IMR-90 (cell line): ENCODE measurements around the gene BTRC. TPM values are rescaled to one million over a fixed set of nuclear protein-coding genes. Genes with fewer than 3 reads are reported as not detected.

ENCODE experiments used
- ATAC-seq: fragments of 200-7000 bp; cut with Tn5 transposase; 2 replicates; pipeline ENCODE4 v1.9.1; 2020; ENCODE audit warnings: low read depth, mild to moderate bottlenecking, moderate library complexity
- BruUV-seq: library from RNA; stranded (reverse); fragments of 400-500 nt; replicated peaks from 2 replicates; lab custom pipeline; 2021; lab: Mats Ljungman, UMichigan
- CTCF ChIA-PET: fragments of 300-600 bp; formaldehyde crosslinking; extraction: SDS; loops from one replicate; lab custom pipeline; 2021; ENCODE audit warnings: antibody characterized with exemption; lab: Yijun Ruan, JAX
- POLR2A ChIA-PET: fragments of 300-600 bp; sonication (Branson Sonifier 250); formaldehyde crosslinking; loops from one replicate; lab custom pipeline; 2022; ENCODE audit warnings: antibody characterized with exemption; ENCODE audit not compliant: unreplicated experiment; lab: Charles Lee
- DNase-seq: peaks from one replicate; pipeline ENCODE4 v3.0.0; 2013
- H2AFZ ChIP-seq: replicated peaks from 2 replicates; pipeline ENCODE3; 2013; ENCODE audit warnings: low read length, mild to moderate bottlenecking; ENCODE audit not compliant: poor library complexity
- H2AK5ac ChIP-seq: 2 replicates; pipeline ENCODE4 v1.6.1; 2013; ENCODE audit warnings: low read depth, low read length, inconsistent platforms
- H2AK9ac ChIP-seq: replicated peaks from 2 replicates; pipeline ENCODE3; 2013; ENCODE audit warnings: mild to moderate bottlenecking, low read depth, low read length, moderate library complexity; ENCODE audit not compliant: poor library complexity
- H2BK120ac ChIP-seq: 2 replicates; pipeline ENCODE4 v1.6.1; 2013; ENCODE audit warnings: low read depth, low read length, inconsistent platforms
- H2BK15ac ChIP-seq: 3 replicates; pipeline ENCODE4 v1.6.1; 2013; ENCODE audit warnings: low read depth, low read length, inconsistent platforms
- H2BK20ac ChIP-seq: 2 replicates; pipeline ENCODE4 v1.6.1; 2013; ENCODE audit warnings: low read depth, mild to moderate bottlenecking, inconsistent platforms, low read length, moderate library complexity
- H2BK5ac ChIP-seq: 2 replicates; pipeline ENCODE4 v1.6.1; 2013; ENCODE audit warnings: mild to moderate bottlenecking, low read depth, low read length, inconsistent platforms; ENCODE audit not compliant: poor library complexity, severe bottlenecking
- H3K14ac ChIP-seq: replicated peaks from 2 replicates; pipeline ENCODE4 v1.6.1; 2013; ENCODE audit warnings: low read depth, low read length, inconsistent platforms
- H3K18ac ChIP-seq: 2 replicates; pipeline ENCODE4 v1.6.1; 2013; ENCODE audit warnings: low read depth, low read length, control low read depth
- H3K23ac ChIP-seq: 2 replicates; pipeline ENCODE4 v1.6.1; 2013; ENCODE audit warnings: low read depth, low read length, inconsistent platforms
- H3K27ac ChIP-seq: 2 replicates; pipeline ENCODE4 v1.5.1; 2013; ENCODE audit warnings: mild to moderate bottlenecking, control low read depth, low read length; ENCODE audit not compliant: insufficient read depth
- H3K27me3 ChIP-seq: 2 replicates; pipeline ENCODE4 v1.6.1; 2013; ENCODE audit warnings: low read length; ENCODE audit not compliant: control insufficient read depth, insufficient read depth
- H3K36me3 ChIP-seq: 2 replicates; pipeline ENCODE4 v1.6.1; 2013; ENCODE audit warnings: low read length, mixed read lengths; ENCODE audit not compliant: control insufficient read depth, insufficient read depth
- H3K4ac ChIP-seq: 2 replicates; pipeline ENCODE4 v1.6.1; 2013; ENCODE audit warnings: low read depth, low read length, inconsistent platforms
- H3K4me1 ChIP-seq: 2 replicates; pipeline ENCODE4 v1.6.1; 2013; ENCODE audit warnings: low read length, mixed read lengths; ENCODE audit not compliant: control insufficient read depth, insufficient read depth
- H3K4me2 ChIP-seq: 2 replicates; pipeline ENCODE4 v1.6.1; 2013; ENCODE audit warnings: low read depth, mild to moderate bottlenecking, control low read depth, low read length, moderate library complexity
- H3K4me3 ChIP-seq: 2 replicates; pipeline ENCODE4 v1.5.1; 2013; ENCODE audit warnings: low read depth, mild to moderate bottlenecking, control low read depth, low read length, moderate library complexity; ENCODE audit not compliant: insufficient read depth
- H3K56ac ChIP-seq: 2 replicates; pipeline ENCODE4 v1.6.1; 2013; ENCODE audit warnings: low read length, inconsistent platforms; ENCODE audit not compliant: insufficient read depth; ENCODE audit errors: extremely low read depth
- H3K79me1 ChIP-seq, 2 experiments: 2 replicates each; pipeline ENCODE4 v1.6.1; 2013; ENCODE audit warnings: low read length in 2 of 2, inconsistent platforms in 1 of 2, low read depth in 1 of 2
- H3K9ac ChIP-seq: 2 replicates; pipeline ENCODE4 v1.6.1; 2013; ENCODE audit warnings: low read depth, low read length, control low read depth
- H3K9me1 ChIP-seq: 2 replicates; pipeline ENCODE4 v1.6.1; 2013; ENCODE audit warnings: low read length, inconsistent platforms; ENCODE audit not compliant: insufficient read depth
- H3K9me3 ChIP-seq: 2 replicates; pipeline ENCODE4 v1.6.1; 2013; ENCODE audit warnings: low read length; ENCODE audit not compliant: control insufficient read depth, insufficient read depth
- H4K20me1 ChIP-seq: 2 replicates; pipeline ENCODE4 v1.6.1; 2013; ENCODE audit warnings: low read length, inconsistent platforms; ENCODE audit not compliant: insufficient read depth
- H4K5ac ChIP-seq: 2 replicates; pipeline ENCODE4 v1.6.1; 2013; ENCODE audit warnings: mild to moderate bottlenecking, low read depth, low read length, control low read depth
- H4K8ac ChIP-seq, 2 experiments: 2 replicates each; pipeline ENCODE4 v1.6.1; 2013; ENCODE audit warnings: low read depth in 2 of 2, low read length in 2 of 2, control low read depth in 1 of 2, inconsistent platforms in 1 of 2
- H4K91ac ChIP-seq: 2 replicates; pipeline ENCODE4 v1.6.1; 2013; ENCODE audit warnings: low read depth, low read length, inconsistent platforms; ENCODE audit not compliant: insufficient read depth
- BHLHE40 ChIP-seq: fragments of 150-350 bp; IDR thresholded peaks from 2 replicates; pipeline ENCODE4 v1.6.1; 2016; ENCODE audit warnings: mild to moderate bottlenecking, low read depth, low read length
- CEBPB ChIP-seq: IDR thresholded peaks from 2 replicates; pipeline ENCODE4 v1.6.1; 2012; ENCODE audit warnings: low read depth, low read length, improper control_type of control experiment
- CTCF ChIP-seq: conservative IDR thresholded peaks from 2 replicates; pipeline ENCODE4 v1.5.1; 2012; ENCODE audit warnings: mild to moderate bottlenecking, low read depth, low read length, improper control_type of control experiment
- FOS ChIP-seq: fragments of 150-350 bp; IDR thresholded peaks from 2 replicates; pipeline ENCODE4 v1.6.1; 2016; ENCODE audit warnings: low read depth, low read length
- NFE2L2 ChIP-seq: fragments of 150-350 bp; IDR thresholded peaks from 2 replicates; pipeline ENCODE4 v1.6.1; 2016; ENCODE audit warnings: low read depth, mild to moderate bottlenecking, low read length
- RFX5 ChIP-seq: IDR thresholded peaks from 2 replicates; pipeline ENCODE4 v1.8.0; 2012; ENCODE audit warnings: low read depth, mild to moderate bottlenecking, low read length, moderate library complexity
- SMC3 ChIP-seq: fragments of 150-350 bp; IDR thresholded peaks from 2 replicates; pipeline ENCODE4 v1.6.1; 2016; ENCODE audit warnings: low read depth, mild to moderate bottlenecking, antibody characterized with exemption, low read length, moderate library complexity
- USF2 ChIP-seq: fragments of 150-350 bp; IDR thresholded peaks from 2 replicates; pipeline ENCODE4 v1.6.1; 2017; ENCODE audit warnings: mild to moderate bottlenecking, antibody characterized with exemption, low read length, low read depth
- WGBS, 2 experiments: methylation state at CpG; one replicate each; pipeline versions ENCODE4 v1.1.5 to v1.1.7; 2013; ENCODE audit warnings: missing lambda C conversion rate in 2 of 2; ENCODE audit not compliant: insufficient read length in 1 of 2; ENCODE audit errors: extremely low coverage in 2 of 2; 5-methylcytosine and 5-hydroxymethylcytosine counted together
- dilution Hi-C: fragments of 300-500 bp; cut with HindIII; formaldehyde crosslinking; loops from one replicate; pipeline ENCODE4 v1.14.3; 2018; ENCODE audit warnings: low sequenced_read_pairs; ENCODE audit not compliant: unreplicated experiment
- in situ Hi-C: fragments of 300-500 bp; cut with MboI; formaldehyde crosslinking; loops from 3 replicates; pipeline ENCODE4 v1.14.3; 2019; ENCODE audit warnings: low sequenced_read_pairs, inconsistent platforms, mixed read lengths
- intact Hi-C: fragments of 100-400 bp; cut with micrococcal nuclease; formaldehyde crosslinking; loops from 2 replicates; pipeline ENCODE4 v1.10.0; 2022
- polyA plus RNA-seq, 3 experiments: library from polyadenylated mRNA; depleted of rRNA; stranded (reverse); fragments of >200 nt; gene quantifications; 2 replicates each; pipeline ENCODE4 v1.2.3, GENCODE V29; 2012; ENCODE audit warnings: low replicate concordance in 1 of 3
- total RNA-seq: library from RNA; depleted of rRNA; stranded (reverse); fragments of >200 nt; gene quantifications from 2 replicates; pipeline ENCODE4 v1.2.3, GENCODE V29; 2012

Gene BTRC
- total and polyA plus RNA-seq, 2 of the 4 experiments (the other 2 are of a cell fraction), result 7.7 to 8.4 TPM

GRCh38 chr10:101346177-101346576 lies 7.8 kb upstream of the BTRC start:
- DNase-seq (no peak), ATAC-seq (no peak; the same call in 1 of the 2 replicates)
- Histone ChIP-seq H3K9ac (no peak overlapping the region), H2BK5ac (no peak overlapping the region), H3K36me3 (no peaks in the 10 kb centered on the region), H3K14ac (no peak overlapping the region), H3K9me1 (no peaks in the 10 kb centered on the region), H2AK9ac (no peak overlapping the region), H2AK5ac (no peak overlapping the region), H3K18ac (no peak overlapping the region), H2BK120ac (no peak overlapping the region), H3K4ac (no peak overlapping the region), H4K8ac (no peak overlapping the region), H3K9me3 (no peaks in the 10 kb centered on the region), H3K4me2 (no peak overlapping the region), H2AFZ (no peak overlapping the region), H3K27ac (no peak overlapping the region), H4K91ac (no peak overlapping the region), H3K79me1 (no peaks in the 10 kb centered on the region), H3K27me3 (peaks cover 22% of the 10 kb centered on the region), H3K4me3 (no peak overlapping the region), H3K23ac (no peak overlapping the region), H4K5ac (no peak overlapping the region), H2BK20ac (no peak overlapping the region), H3K56ac (no peak overlapping the region), H4K20me1 (no peaks in the 10 kb centered on the region), H3K4me1 (no peaks in the 10 kb centered on the region), H2BK15ac (no peak overlapping the region)
- WGBS, 2 experiments, result no CpG with 5 or more reads among the region's 3 CpGs
- dilution Hi-C loops, result no loop called here
- TF ChIP-seq SMC3 (no peak), BHLHE40 (no peak), USF2 (no peak), NFE2L2 (no peak), CTCF (no peak), RFX5 (no peak), FOS (0 out of 2 replicates have a peak, but pooled peaks have one; percentile 36), CEBPB (no peak)
- no TSS peak for BruUV-seq
- in situ Hi-C loops, result no loop called here
- ChIA-PET CTCF (no interaction called here), POLR2A (no interaction called here)
- intact Hi-C loops, result no loop called here
